K562 (cell line): Measurements from ENCODE around the gene DIAPH3. TPM values are rescaled to one million over a fixed set of nuclear protein-coding genes. Genes with fewer than 3 reads are reported as not detected.

Experiments
- ATAC-seq: fragments of 200-7000 bp; cut with Tn5 transposase; 3 replicates; pipeline ENCODE4 v1.9.1; 2020; ENCODE audit warnings: moderate library complexity
- BruUV-seq: library from RNA; stranded (reverse); fragments of 400-500 nt; replicated peaks from 2 replicates; lab custom pipeline; 2021; lab: Mats Ljungman, UMichigan
- CTCF ChIA-PET: fragments of 300-600 bp; formaldehyde crosslinking; extraction: SDS; loops from one replicate; lab custom pipeline; 2021; ENCODE audit warnings: low intra/inter-chr PET ratio; lab: Yijun Ruan, JAX
- POLR2A ChIA-PET: fragments of 300-600, 350-650 bp; sonication (Branson Sonifier 250); formaldehyde crosslinking; extraction: SDS; loops from one replicate; lab custom pipeline; 2021; ENCODE audit warnings: antibody characterized with exemption, inconsistent platforms; lab: Yijun Ruan, JAX
- DNase-seq, 4 experiments: peaks; one replicate each; pipeline versions ENCODE4 v3.0.0 to v3.0.0-alpha.2; 2011 to 2018; ENCODE audit warnings: low spot score in 3 of 4, mixed read lengths in 3 of 4; ENCODE audit errors: extremely low read depth in 1 of 4
- FAIRE-seq: peaks from 2 replicates; lab custom pipeline; 2011; peaks lifted over from hg19 to GRCh38; lab: Jason Lieb, UNC
- H2AFZ ChIP-seq: 2 replicates; pipeline ENCODE4 v1.6.0; 2011; ENCODE audit warnings: low read depth, low read length, control low read depth, inconsistent platforms
- H3K27ac ChIP-seq: fragments of 200-600 bp; 3 replicates; pipeline ENCODE4 v1.8.0; 2011; ENCODE audit warnings: low read depth, mild to moderate bottlenecking, control low read depth, inconsistent platforms, low read length, moderate library complexity, mixed read lengths; ENCODE audit errors: extremely low read depth
- H3K27me3 ChIP-seq, 2 experiments: fragments of 300-600 bp in 1 of 2; 2 replicates in 1 of 2; 3 replicates in 1 of 2; pipeline versions ENCODE4 v1.6.0 to v1.8.0; 2011; ENCODE audit warnings: inconsistent platforms in 2 of 2, low read length in 2 of 2, mild to moderate bottlenecking in 1 of 2, mixed read lengths in 1 of 2, moderate library complexity in 1 of 2; ENCODE audit not compliant: control insufficient read depth in 2 of 2, insufficient read depth in 2 of 2
- H3K36me3 ChIP-seq: fragments of 300-600 bp; 3 replicates; pipeline ENCODE4 v1.8.0; 2011; ENCODE audit warnings: mild to moderate bottlenecking, low read length, inconsistent platforms; ENCODE audit not compliant: control insufficient read depth, insufficient read depth
- H3K4me1 ChIP-seq, 2 experiments: fragments of 200-600 bp in 1 of 2; replicated peaks in 1 of 2; 2 replicates in 1 of 2; 3 replicates in 1 of 2; pipeline versions ENCODE4 v1.5.1 to v1.8.0; 2011; ENCODE audit warnings: inconsistent platforms in 2 of 2, low read length in 2 of 2, mild to moderate bottlenecking in 1 of 2, mixed read lengths in 1 of 2, moderate library complexity in 1 of 2; ENCODE audit not compliant: control insufficient read depth in 2 of 2, insufficient read depth in 2 of 2
- H3K4me2 ChIP-seq: 2 replicates; pipeline ENCODE4 v1.6.1; 2011; ENCODE audit warnings: low read length, control low read depth, inconsistent platforms, mixed read lengths; ENCODE audit not compliant: insufficient read depth
- H3K4me3 ChIP-seq: fragments of 200-600 bp; sonication (generic), shearing (Covaris generic); 2 replicates; pipeline ENCODE4 v1.5.1; 2016; ENCODE audit warnings: control low read depth, inconsistent platforms
- H3K79me2 ChIP-seq: fragments of 200-600 bp; 3 replicates; pipeline ENCODE4 v1.8.0; 2011; ENCODE audit warnings: low read length, inconsistent platforms; ENCODE audit not compliant: control insufficient read depth, insufficient read depth
- H3K9ac ChIP-seq, 2 experiments: 2 replicates each; pipeline versions ENCODE4 v1.6.0 to v1.6.1; 2011; ENCODE audit warnings: low read depth in 2 of 2, low read length in 2 of 2, control low read depth in 1 of 2, inconsistent platforms in 1 of 2, mild to moderate bottlenecking in 1 of 2, mixed read lengths in 1 of 2; ENCODE audit not compliant: insufficient read depth in 1 of 2
- H3K9me1 ChIP-seq: one replicate; pipeline ENCODE4 v1.6.0; 2011; ENCODE audit warnings: inconsistent platforms, mild to moderate bottlenecking, low read length, moderate library complexity; ENCODE audit not compliant: control insufficient read depth, insufficient read depth
- H3K9me3 ChIP-seq: replicated peaks from 2 replicates; pipeline ENCODE4 v1.5.1; 2011; ENCODE audit warnings: low read depth, low read length, inconsistent platforms; ENCODE audit not compliant: control insufficient read depth, insufficient read depth
- H4K20me1 ChIP-seq: replicated peaks from 2 replicates; pipeline ENCODE4 v1.6.1; 2011; ENCODE audit warnings: low read length, inconsistent platforms, mixed read lengths; ENCODE audit not compliant: control insufficient read depth, insufficient read depth
- ATF6 ChIP-seq: sonication (generic); formaldehyde crosslinking; IDR thresholded peaks from 2 replicates; pipeline ENCODE4 v1.4.0; 2020; ENCODE audit warnings: mild to moderate bottlenecking, missing genetic modification reagents
- HMGXB4 ChIP-seq: sonication (generic); formaldehyde crosslinking; IDR thresholded peaks from 2 replicates; pipeline ENCODE4 v1.8.1; 2023; ENCODE audit warnings: mild to moderate bottlenecking, missing genetic modification reagents
- SLC30A9 ChIP-seq: fragments of 250-450 bp; sonication (Bioruptor Pico); IDR thresholded peaks from 2 replicates; pipeline ENCODE4 v1.8.0; 2022; ENCODE audit warnings: mild to moderate bottlenecking, moderate library complexity
- ZBTB40 ChIP-seq, 2 experiments: fragments of 450-650 bp in 1 of 2; sonication (generic) in 1 of 2; formaldehyde crosslinking in 1 of 2; IDR thresholded peaks; 2 replicates each; pipeline versions ENCODE4 v1.7.1 to v1.9.0; 2016 to 2022; ENCODE audit warnings: inconsistent platforms in 1 of 2, mild to moderate bottlenecking in 1 of 2, missing genetic modification reagents in 1 of 2
- ZNF655 ChIP-seq: fragments of 250-450 bp; sonication (Bioruptor Pico); IDR thresholded peaks from 2 replicates; pipeline ENCODE4 v1.5.0; 2021
- WGBS: fragments of 100-300 bp; shearing (Covaris generic); methylation state at CpG from one replicate; pipeline ENCODE4 v1.1.6; 2016; ENCODE audit warnings: low coverage, mixed read lengths; ENCODE audit not compliant: insufficient coverage; ENCODE audit errors: missing lambda C conversion rate; 5-methylcytosine and 5-hydroxymethylcytosine counted together
- in situ Hi-C: fragments of 300-500 bp; cut with MboI; formaldehyde crosslinking; loops from 4 replicates; pipeline ENCODE4 v1.15.0; 2018; ENCODE audit warnings: inconsistent platforms, mixed read lengths
- intact Hi-C: fragments of 100-400 bp; cut with micrococcal nuclease; formaldehyde crosslinking; loops from 2 replicates; pipeline ENCODE4 v1.14.2; 2022
- polyA plus RNA-seq, 8 experiments: library from polyadenylated mRNA; depleted of rRNA in 4 of 8; stranded (reverse) in 5 of 8; unstranded in 3 of 8; fragments of >200 nt; fragmentation: Nextera tagmentation in 2 of 8; fragmentation: Illumina TruSeq in 1 of 8; extraction: Ambion mirVana in 2 of 8; extraction: Trizol in 1 of 8; gene quantifications; 2 replicates each; pipeline versions ENCODE4 v1.2.1 to v1.2.3, GENCODE V29; 2011 to 2014; ENCODE audit warnings: inconsistent platforms in 1 of 8, missing spikeins in 1 of 8
- total RNA-seq, 7 experiments: library from RNA; depleted of rRNA in 6 of 7; stranded (reverse); fragments of >200 nt in 6 of 7; fragmentation: Illumina TruSeq in 2 of 7; extraction: Trizol in 2 of 7; gene quantifications; 2 replicates each; pipeline versions ENCODE4 v1.2.1 to v1.2.3, GENCODE V29; 2011 to 2021; ENCODE audit warnings: low replicate concordance in 1 of 7

Gene DIAPH3
- total and polyA plus RNA-seq, 9 of the 15 experiments (the other 6 are each of a cell fraction or from before 2014, with no cell fraction given): 9.0 to 18.7 (median 14.7) TPM

GRCh38 chr13:60013166-60013565 lies 150.6 kb downstream of the DIAPH3 start:
- intact Hi-C loops: no loop called here
- POLR2A ChIA-PET: no interaction called here
- BruUV-seq: no TSS peak
- no peaks in the 10 kb centered on the region for H4K20me1 ChIP-seq
- no peak overlapping the region for H3K27ac ChIP-seq
- WGBS: 91% methylated on average over 6 of the region's 6 CpGs
- DNase-seq (no peak), ATAC-seq (no peak), FAIRE-seq (no peak)
- no peaks in the 10 kb centered on the region for H3K27me3 ChIP-seq
- H3K9me3 ChIP-seq: no peaks in the 10 kb centered on the region
- H2AFZ ChIP-seq: no peak overlapping the region
- H3K4me1 ChIP-seq: no peaks in the 10 kb centered on the region; a peak in 1 of 5 replicates
- H3K79me2 ChIP-seq: no peaks in the 10 kb centered on the region; the same call in 2 of the 3 replicates
- in situ Hi-C loops: no loop called here
- H3K36me3 ChIP-seq: peaks cover 9% of the 10 kb centered on the region; the same call in 1 of the 3 replicates
- no peaks in the 10 kb centered on the region for H3K9me1 ChIP-seq
- H3K9ac ChIP-seq: no peak overlapping the region
- H3K4me2 ChIP-seq: no peak overlapping the region
- no peak overlapping the region for H3K4me3 ChIP-seq
- CTCF ChIA-PET: no interaction called here
- no peak for TF ChIP-seq SLC30A9 (CRISPR knock-in tag)
- TF ChIP-seq ZBTB40 (IDR thresholded peaks at IDR 0.05): no peak
- TF ChIP-seq ZBTB40 (CRISPR knock-in tag; IDR thresholded peaks at IDR 0.05): no peak
- no peak for TF ChIP-seq HMGXB4 (CRISPR knock-in tag)
- TF ChIP-seq ATF6 (CRISPR knock-in tag): no peak
- no peak for TF ChIP-seq ZNF655 (CRISPR knock-in tag)
